Germinal center (tissue), 1 donor: ENCODE results near the gene TSKU.
A peak's percentile ranks its signal among the peaks of the same experiment; 100 is the strongest.

Source experiments
- DNase-seq: peaks from one replicate; pipeline ENCODE4 v3.0.0; 2012; ENCODE audit warnings: mixed read lengths, low spot score

TSKU gene

GRCh38 chr11:76770642-76771445 lies 12.3 kb upstream of the TSKU start:
- no peak for DNase-seq

GRCh38 chr11:76771446-76772099 lies 11.6 kb upstream of the TSKU start:
- DNase-seq, result no peak

DNA sequence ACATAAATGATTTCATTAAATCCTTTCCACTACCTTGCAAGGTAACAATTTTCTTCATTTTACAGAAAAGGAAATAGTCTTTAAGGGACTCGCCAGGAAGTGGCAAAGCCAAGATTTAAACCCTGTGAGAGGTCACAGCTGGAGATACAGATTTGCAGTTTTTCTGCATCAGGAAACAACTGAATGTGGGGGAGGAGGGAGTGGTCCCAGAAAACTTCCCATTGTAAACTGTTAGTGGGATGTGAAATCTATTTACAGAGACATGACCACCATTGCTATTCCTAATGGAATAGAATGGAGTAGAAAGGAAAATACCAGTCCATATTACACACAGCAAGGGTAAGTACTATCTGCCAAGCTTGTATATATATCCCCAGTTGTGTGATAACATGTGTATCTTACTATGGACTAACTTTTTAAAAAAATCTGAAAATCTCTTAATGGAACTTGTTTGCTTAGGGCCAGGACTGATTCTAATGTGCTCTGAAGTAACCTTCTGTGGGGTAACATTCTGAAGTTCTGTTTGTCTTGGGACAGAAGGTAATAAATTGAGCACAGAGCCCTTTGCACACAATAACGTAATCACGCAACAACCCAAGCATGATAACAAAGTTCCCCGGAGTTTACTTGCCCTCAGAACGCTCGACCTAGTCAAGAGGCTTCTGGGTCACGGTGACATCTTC lies 10.9 kb upstream of the TSKU start:
- no peak for DNase-seq

DNA sequence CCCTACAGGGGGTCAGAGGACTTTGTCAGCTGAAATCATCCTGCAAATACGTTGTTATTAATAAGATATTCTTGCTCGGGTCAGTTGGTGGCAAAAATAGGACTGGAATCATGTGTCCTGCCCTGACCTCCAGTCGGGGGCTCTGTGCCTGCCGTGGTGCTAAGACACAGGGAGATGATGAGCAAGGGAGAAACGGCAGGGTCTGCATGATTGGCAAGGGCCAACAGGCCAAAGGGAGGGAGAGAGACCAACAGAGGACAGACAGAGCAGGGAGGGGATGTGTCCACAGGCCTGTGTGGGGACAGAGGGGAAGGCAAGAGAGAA lies 10.4 kb upstream of the TSKU start:
- no peak for DNase-seq

DNA sequence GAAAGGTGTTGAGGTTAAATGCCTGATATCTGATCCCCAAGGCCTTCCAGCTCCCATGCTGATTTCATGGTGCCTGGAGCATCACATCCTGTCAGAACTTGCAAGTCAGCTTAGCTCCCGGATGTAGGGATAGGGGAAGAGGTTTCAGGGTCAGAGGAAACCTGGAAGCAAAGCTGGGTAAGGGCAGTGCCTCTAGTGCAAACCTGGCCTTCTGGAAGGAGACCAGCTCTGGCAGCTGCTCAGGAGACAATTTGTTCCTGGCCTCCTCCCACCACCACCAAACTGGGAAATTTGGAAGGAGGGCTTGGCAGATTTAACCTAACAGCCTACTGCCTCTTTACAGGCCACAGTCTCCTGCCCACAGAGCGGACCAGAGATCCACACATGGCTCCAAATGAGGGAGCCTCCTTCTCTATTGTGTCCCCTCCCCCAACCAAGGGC lies 9.2 kb upstream of the TSKU start:
- no peak for DNase-seq

- no peak for DNase-seq
Measured at GRCh38 chr11:76776472-76776871, 6.7 kb upstream of the TSKU start.

- no peak for DNase-seq
Measured at GRCh38 chr11:76777305-76777704, 5.9 kb upstream of the TSKU start.

DNA sequence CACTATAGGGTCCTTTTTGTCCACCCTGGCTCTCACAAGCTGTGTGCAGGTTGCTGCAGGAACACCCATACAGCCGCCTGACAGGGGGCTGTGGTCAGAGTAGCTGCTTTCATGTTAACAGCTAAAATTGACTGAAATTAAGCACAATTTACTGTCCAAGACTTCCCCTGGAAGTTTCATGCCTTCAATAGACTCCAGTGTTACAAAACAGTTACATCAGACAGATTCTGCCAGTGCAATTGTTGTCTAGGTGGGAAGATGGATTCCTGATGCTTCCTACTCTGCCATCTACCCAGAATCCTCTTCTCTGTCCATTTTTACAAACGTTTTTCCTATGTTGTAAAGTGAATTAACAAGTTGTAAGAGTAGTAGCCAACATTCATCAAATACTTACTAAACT lies 5.3 kb upstream of the TSKU start:
- no peak for DNase-seq

GRCh38 chr11:76778874-76779273 lies 4.3 kb upstream of the TSKU start:
- DNase-seq, result no peak

GRCh38 chr11:76781046-76781801 lies 1.9 kb upstream of the TSKU start:
- no peak for DNase-seq

- no peak for DNase-seq
Measured at GRCh38 chr11:76781807-76782530, 1.2 kb upstream of the TSKU start.

- peak; percentile 62 for DNase-seq
Measured at GRCh38 chr11:76782531-76783293, 444 bp upstream of the TSKU start.

DNA sequence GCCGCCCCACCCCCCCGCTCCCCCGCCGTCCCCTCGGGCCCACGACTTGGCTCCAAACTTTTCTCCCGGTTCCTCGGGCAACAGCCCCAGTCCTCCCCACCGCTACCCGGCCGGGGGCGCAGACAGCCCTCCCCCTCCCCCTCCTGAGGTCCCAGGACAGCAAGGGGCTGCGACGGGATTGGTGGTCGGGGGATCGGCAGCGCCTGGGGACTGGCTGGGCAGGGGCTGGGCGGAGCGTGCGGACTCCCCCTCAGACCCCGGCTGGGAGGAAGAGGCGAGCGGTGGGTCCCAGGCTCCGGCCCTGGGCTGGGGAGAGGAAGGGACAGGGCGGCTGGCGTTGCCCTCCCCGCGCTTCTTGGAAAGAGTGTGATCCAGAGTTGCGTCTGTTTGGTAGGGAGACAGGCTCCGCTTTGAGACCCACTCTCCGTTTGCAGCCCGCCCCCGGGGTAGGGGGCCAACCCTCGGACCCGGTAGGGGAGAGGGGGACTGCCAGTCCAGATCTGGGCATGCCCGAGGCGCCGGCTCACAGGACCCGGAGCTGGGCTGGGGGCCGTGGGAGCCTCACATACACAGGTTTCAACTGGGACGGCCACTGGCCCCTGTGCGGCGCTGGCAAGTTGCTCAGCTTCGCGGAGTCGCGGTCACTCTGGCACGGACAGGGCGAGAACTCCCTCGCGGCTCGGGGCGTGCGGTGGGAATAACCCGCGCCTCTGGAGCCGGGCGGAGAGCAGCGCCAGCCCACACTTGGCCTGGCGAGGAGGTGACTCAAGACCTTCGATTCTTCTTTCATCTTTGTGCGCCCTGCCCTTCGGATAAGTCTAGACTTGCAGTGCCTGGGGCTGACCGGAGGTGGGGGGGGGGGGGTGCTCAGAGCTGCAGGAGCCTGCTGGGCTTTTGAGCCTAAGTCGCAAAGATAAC lies 999 bp downstream of the TSKU start:
- no peak for DNase-seq

- no peak for DNase-seq
Measured at GRCh38 chr11:76785513-76785912, 2.4 kb downstream of the TSKU start.

DNA sequence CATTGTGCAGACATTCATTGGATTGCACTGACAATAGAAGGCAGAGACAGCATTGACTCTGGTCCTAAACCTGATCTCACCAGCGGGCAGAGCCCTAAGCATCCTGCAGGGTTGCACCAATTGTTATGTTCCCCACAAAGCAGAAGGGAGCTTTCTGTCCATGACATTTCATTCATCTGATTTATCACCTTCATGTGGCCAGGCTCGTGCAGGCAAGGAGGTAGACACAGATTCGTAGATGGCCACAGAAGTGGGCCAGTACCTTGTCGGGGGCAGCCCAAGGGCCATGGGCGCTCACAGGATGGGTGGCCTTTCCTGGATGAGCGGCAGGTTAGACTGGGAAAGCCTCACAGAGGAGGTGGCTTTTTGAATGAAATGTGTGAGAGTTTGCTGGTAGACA lies 2.9 kb downstream of the TSKU start:
- no peak for DNase-seq

DNA sequence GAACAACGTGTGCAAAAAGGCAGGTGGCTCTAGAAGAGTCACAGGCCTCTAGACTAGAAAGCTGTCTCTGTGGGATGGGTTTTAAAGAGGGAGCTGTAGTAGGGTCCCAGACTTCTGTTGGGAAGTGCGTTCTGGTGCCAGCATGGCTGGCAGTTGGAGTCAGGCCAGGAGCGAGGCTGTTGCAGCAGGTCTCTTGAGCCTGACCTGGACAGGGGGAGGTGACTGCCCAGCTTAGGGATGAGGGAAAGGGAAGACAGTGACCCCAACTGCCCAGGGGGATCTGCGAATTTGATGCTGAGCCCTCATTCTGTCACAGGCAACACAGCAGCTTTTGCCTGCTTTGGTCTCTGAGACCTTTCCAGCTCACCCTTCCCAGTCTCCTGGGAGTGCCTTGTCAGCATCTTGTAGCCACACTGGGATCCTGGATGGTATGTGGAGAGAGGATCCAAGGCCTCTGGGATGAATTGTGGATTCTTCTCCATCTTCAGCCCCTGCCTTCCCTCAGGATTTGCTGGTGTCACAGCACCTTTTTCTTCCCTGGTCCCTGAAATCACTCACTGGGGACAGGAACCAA lies 3.4 kb downstream of the TSKU start:
- DNase-seq, result no peak

DNA sequence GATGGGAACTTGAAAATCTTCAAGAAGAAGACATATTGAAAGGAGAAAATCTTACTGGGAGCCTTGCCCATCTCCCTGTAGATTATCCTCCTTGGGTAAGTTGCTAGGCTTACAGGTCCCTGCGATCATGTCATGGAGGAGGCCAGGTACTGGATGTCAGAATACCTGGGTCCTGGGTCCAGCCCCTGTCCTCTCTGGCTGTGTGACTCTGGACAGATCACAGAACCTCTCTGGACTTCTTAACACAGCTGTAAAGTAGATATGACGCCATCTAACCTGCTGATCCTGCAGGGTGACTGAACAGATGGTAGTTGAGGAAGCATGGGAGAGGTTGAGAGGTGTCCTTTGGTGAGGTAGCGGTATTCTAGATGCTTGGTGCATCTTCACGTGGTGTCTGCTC lies 4.1 kb downstream of the TSKU start:
- DNase-seq, result no peak

GRCh38 chr11:76787911-76788596 lies 4.9 kb downstream of the TSKU start:
- no peak for DNase-seq
